ENCODE results near the gene TYW3.
"Not testable (repeated sequence)": the region's sequence is repeated elsewhere in the genome, so short reads cannot be mapped to it uniquely, and the experiment has no call there.

The TYW3 gene

DNA sequence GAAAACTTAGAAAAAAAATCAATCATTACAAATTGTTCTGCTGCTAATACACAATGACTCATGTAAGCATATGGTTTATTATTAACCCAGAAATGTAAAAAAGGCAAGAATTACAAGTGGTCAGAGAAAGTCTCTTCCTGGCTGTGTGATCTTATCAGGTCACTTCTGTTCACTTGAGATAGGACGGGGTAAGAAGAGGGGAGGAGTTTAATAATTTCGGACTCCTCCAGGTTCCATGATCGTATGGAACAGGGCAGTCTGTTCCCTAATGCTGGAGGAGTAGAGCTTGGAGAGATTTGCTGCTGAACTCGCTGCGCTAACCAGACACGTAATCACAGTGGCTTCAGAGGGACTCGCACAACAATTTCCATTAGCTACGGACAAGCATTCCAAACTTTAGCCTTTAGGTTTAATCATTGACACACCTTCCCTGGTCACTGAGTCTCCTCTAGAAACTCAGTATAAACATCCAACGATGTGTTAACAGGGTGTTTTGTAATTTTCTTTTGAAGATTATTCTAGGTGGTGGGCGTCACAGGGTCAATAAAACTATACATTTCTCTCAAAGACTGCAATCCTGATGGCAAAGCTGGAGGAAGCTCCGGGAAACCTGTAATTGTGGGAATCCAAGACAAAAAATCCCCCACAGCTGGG is 1.4 kb upstream of the TYW3 start:
- DNase-seq: no peak

DNA sequence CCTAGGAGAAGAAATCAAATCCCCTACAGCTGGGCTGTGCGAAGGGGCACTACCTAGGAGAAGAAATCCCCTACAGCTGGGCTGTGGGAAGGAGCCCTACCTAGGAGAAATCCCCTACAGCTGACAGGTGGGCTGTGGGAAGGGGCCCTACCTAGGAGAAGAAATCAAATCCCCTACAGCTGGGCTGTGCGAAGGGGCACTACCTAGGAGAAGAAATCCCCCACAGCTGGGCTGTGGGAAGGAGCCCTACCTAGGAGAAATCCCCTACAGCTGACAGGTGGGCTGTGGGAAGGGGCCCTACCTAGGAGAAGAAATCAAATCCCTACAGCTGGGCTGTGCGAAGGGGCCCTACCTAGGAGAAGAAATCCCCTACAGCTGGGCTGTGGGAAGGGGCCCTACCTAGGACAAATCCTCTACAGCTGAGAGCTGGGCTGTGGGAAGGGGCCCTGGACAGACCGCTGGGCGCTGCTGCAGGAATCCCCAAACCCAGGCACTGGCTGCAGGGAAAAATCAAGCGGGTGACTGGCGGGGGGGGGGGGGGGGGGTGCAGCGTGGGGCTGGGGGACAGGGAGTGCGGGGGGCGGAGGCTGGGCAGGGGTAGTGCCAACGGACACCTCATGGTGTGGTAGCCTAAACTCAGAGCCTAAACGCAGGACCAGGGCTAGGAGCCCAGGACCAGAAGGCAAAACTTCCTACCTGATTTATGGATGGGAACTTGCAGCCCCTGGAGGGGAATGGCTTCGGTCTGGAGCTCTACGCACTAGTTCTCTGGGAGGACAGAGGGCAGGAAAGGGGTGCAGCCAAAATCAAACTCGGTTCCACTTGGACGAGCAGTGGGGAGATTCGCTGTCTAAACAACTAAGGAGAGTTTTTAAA is 643 bp upstream of the TYW3 start:
- not testable (repeated sequence) for DNase-seq

DNA sequence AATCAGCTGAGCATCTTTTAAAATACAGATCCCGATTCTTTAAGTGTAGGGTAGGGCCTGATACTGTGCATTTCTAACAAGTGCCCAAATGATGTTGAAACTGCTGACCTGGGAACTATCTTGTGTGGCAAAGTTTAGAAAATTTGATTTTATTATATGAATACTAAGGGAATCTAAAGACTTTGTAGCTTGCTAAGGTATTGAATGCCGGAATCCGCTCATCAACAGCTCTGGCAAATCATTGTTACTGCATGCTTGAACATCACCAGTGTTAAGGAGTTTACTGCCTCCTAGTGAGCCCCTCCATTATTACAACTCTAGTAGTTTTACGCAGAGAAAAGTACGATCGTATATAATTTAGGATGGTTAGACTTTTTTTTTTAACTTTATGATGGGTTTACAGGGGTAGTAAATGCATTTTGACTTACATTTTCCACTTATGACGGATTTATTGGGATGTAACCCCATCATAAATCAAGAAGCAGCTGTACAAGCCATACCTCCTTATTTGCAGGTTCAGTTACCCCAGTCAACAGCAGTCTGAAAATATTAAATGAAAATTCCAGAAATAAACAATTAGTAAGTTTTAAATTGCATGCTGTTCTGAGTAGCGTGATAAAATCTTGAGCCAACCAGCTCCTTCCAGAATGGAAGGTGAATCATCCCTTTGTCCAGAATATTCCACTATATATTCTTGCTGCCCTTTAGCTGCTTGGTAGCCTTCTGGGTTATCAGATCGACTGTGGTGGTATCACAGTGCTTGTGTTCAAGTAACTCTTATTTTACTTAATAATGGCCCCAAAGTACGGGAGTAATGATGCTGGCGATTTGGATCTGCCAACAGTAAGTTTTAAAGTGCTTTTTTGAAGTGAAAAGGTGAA is 892 bp downstream of the TYW3 start:
- DNase-seq: peak; percentile 77

GRCh38 chr1:74737333-74737732 is 4.4 kb downstream of the TYW3 start:
- DNase-seq: no peak

DNA sequence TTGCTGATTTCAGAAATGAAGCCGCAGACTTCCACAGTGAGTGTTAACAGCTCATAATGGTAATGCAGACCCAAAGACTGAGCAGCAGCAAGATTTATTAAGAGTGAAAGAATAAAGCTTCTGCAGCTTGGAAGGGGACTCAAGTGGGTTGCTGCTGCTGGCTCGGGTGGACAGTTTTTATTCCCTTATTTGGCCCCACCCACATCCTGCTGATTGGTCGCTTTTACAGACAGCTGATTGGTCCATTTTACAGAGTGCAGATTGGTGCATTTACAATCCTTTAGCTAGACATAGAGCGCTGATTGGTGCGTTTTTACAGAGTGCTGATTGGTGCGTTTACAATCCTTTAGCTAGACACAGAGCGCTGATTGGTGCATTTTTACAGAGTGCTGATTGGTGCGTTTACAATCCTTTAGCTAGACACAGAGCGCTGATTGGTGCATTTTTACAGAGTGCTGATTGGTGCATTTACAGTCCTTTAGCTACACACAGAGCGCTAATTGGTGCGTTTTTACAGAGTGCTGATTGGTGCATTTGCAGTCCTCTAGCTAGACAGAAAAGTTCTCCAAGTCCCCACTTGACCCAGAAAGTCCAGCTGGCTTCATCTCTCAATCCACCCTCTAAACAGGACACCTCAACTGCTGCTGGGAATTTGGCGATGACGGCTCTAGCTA is 7.5 kb downstream of the TYW3 start:
- DNase-seq: not testable (repeated sequence)

DNA sequence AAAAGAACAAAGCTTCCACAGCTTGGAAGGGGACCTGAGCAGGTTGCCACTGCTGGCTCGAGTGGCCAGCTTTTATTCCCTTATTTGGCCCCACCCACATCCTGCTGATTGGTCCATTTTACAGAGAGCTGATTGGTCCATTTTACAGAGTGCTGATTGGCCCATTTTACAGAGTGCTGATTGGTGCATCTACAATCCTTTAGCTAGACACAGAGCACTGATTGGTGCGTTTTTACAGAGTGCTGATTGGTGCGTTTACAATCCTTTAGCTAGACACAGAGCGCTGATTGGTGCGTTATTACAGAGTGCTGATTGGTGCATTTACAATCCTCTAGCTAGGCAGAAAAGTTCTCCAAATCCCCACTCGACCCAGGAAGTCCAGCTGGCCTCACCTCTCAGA is 12.3 kb downstream of the TYW3 start:
- not testable (repeated sequence) for DNase-seq

DNA sequence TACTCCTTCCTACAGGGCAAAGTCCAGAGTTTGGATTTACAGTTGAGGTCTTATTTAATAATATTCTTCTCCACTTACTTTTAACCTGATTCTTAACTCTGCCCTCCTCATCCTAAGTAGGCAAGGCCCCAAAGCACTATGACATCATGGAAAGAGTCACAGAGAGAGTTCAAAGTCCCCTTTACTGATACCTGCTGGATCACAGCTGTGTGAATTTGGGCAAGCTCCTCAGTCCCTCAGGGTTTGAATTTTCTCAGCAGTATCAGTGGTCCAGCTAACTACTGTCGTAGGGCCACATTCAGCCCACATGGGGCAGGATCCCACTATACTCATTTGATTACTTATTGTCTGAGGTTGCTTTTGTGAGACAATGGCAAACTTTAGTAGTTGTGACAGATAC is 16.0 kb downstream of the TYW3 start:
- DNase-seq: no peak

- no peak for DNase-seq
Measured at GRCh38 chr1:74753104-74753503, 20.2 kb downstream of the TYW3 start.

- no peak for DNase-seq
Measured at GRCh38 chr1:74755475-74755874, 22.5 kb downstream of the TYW3 start.

GRCh38 chr1:74756650-74757049 is 23.7 kb downstream of the TYW3 start:
- not testable (repeated sequence) for DNase-seq

GRCh38 chr1:74763807-74764206 is 30.9 kb downstream of the TYW3 start:
- no peak for DNase-seq

- no peak for DNase-seq
Measured at GRCh38 chr1:74766579-74766978, 33.6 kb downstream of the TYW3 start.

DNA sequence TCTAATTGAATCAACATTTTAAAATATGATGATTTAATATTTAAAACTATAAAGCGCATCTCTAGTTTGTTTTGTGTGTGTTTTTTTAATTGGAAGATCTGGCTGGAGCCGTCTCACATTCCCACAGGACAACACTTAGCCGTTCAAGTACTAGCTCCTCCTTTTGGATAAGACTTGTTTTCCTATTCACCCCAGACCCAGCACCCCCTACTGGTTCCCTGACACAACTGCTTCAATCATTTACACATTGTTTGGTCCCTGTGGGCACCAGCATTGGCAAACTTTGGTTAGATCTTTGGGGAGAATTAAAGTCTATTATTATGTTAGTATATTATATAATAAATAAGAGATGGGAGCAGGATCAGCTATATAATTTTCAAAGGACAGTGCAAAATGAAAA is 34.5 kb downstream of the TYW3 start:
- DNase-seq: no peak

GRCh38 chr1:74771913-74772515 is 39.1 kb downstream of the TYW3 start:
- peak; percentile 54 for DNase-seq

DNA sequence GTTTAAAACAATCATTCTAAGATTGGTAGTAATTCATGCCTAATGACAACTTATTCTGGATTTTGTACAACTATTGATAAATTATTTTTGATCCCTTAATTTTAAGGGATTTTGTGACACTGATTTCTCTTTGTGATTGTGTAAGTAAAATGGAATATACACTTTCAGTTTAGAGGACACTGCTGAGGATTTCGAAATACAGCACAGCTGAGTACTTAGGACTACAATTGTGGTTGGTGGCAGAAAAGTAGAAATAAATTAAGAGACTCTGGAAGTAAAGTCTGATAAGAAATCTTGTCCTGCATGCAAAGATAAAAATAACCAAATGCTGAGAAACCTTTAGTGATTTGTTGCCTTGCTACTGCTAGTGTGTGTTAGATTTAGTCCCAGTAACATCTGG is 40.0 kb downstream of the TYW3 start:
- DNase-seq: no peak

DNA sequence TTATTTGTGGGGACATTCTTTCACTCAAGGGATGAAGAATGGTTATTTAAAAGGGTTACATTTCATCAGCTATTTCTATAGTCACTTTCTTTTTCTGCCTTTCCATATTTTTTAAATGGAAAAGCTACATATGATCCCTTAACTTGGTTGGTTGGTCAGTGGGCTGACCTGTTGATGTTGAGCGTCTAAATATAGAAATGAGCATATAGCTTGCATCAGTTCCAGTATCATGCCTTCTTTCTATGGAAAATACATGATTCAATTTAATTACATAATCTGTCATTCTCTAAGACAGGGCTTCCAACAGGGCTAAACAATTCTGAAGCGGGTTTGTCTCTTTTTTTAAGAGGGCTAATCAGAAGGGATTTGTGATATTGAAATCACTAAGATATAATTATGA is 40.6 kb downstream of the TYW3 start:
- DNase-seq: no peak

DNA sequence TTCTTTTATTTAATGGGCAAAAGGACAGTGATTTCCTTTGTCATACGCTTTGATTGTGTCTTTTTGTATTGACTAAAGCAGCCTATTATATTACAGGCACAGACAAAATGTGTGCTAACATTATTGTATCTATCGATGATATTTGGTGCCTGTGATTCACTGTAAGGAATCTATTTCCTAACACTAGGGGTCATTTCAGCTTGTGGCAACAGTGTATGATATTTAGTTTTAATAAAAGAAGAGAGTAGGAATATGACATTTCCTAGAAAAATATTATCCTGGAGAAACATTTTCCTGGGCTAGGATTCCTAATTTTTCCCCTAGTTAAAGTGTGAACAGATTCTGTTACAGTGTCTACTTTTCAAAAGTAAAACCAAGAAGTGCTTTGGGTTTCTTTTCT is 42.8 kb downstream of the TYW3 start:
- no peak for DNase-seq

- no peak for DNase-seq
Measured at GRCh38 chr1:74777525-74777924, 44.6 kb downstream of the TYW3 start.

- no peak for DNase-seq
Measured at GRCh38 chr1:74779750-74780149, 46.8 kb downstream of the TYW3 start.

DNA sequence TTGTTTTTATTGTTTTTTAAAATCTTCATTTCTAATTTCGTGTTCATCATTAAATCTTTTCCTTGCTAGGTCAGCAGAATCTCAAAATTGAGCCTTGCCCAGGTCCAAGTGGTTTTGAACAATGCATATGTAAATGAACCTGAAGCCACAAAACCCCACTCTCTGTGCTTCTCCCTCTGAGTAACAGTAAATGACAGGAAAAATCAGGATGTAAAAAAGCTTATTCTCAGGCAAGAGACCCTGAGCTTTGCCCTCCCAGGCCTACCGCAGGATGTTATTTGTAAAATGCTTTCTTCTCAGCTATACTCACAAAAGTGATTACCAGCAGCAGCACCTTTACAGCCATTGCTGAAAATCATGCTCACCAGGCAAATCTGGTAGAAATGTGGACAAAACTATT is 47.6 kb downstream of the TYW3 start:
- DNase-seq: no peak

- DNase-seq: no peak
Measured at GRCh38 chr1:74785944-74786343, 53.0 kb downstream of the TYW3 start.

DNA sequence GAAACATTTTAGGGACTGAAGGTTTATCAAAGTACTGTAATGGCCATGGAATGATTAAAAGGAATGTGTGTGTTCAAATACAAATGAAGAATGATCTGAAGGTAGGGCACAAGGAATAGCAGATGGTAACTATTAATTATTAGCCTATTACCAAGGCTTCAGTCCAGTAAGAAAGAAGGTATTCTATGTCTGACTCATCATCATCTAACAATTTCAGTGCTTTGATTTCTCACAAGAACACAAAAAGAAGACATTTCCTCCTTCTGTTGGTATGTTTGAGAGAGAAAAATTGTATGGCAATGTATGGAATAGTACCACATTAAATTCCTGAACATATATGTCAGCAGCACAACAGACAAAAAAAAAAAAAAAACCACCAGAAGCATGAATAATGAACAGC is 57.5 kb downstream of the TYW3 start:
- no peak for DNase-seq

Data from NCI-H446 treated with DMSO at 0.1 percent for 48 hours (cell line).